Muscle of back (tissue), 11 donors: ENCODE results near the gene TBL2. TPM values are rescaled to one million over a fixed set of nuclear protein-coding genes. Genes with fewer than 3 reads are reported as not detected.
"Not testable (repeated sequence)": the region's sequence is repeated elsewhere in the genome, so short reads cannot be mapped to it uniquely, and the experiment has no call there.

Experiments used
- DNase-seq, 3 donors: peaks; one replicate each; pipeline versions ENCODE4 v3.0.0 to v3.0.0-alpha.2; 2013
- polyA plus RNA-seq, 10 donors: library from polyadenylated mRNA; unstranded; fragments of 120-200 nt; gene quantifications; one replicate each; pipeline ENCODE4 v1.2.1, GENCODE V29; 2013; ENCODE audit not compliant: insufficient read length in 10 of 10

TBL2 gene
- polyA plus RNA-seq, 10 donors, result 21.1 to 33.8 (median 26.3) TPM

DNA sequence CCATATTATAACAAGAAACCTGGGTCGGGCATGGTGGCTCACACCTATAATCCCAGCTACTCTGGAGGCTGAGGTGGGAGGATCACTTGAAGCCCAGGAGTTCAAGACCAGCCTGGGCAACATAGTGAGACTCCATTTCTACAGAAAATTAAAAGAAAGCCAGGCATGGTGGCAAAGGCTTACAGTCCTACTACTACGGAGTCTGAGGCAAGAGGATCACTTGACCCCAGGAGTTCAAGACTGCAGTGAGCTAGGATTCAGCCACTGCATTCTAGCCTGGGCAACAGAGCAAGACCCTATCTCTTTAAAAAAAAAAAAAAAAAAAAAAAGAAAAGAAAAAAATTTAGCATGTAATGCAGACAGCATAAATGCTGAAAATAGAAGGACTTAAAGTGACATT lies 39.9 kb downstream of the TBL2 start:
- DNase-seq, result not testable (repeated sequence)

DNA sequence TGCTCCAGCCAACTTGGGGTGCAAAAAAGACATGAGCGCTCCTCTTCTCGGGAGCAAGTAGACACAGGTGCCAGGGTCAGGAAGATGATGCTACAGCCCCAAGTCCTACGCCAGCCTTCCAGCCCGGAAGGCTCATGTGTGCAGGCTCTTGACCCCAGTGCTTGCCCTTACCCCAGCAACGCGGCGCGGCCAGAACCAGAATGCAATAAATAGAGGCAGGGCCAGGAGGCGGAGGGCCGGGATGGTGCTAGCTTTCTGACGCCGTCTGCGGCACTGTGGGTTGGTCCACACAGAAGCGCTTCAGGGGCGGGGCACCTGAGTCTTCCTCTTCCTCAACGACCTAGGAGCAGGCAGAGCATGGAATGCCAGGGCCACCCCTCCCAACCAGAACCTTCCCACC lies 41.3 kb downstream of the TBL2 start:
- DNase-seq, result no peak

DNA sequence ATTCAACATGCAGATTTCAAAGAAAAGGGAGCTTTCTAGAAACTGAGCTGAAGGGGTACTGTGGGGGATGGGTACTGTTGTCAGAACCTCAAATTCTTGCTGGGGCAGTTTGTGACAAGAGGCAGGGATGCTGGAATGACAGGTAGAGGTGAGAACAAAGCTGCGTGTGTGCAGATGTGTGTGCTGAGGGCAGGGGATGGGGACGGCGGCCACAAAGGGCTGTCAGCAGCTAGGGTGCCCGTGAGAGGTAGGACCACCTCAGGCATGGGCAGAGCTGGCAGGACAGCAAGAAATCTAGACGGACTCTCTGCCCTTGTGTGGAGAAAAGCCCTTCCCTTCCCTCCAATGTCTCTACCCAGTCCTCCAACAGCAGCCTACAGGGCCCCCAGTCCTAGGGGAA lies 41.9 kb downstream of the TBL2 start:
- DNase-seq, result no peak

DNA sequence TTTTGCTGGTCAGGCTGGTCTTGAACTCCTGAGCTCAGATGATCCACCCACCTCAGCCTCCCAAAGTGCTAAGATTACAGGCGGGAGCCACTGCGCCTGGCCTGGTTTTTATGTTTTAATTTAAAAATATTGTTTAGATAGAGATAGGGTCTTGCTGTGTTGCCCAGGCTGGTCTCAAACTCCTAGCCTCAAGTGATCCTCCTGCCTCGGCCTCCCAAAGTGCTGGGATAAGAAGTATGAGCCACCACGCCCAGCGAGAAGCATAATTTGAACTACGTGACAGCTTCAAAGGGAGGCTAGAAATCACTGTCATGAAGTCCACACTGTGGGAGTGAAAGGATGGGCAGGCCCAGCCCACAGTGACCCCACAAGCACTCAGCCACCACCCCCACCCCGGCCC lies 42.5 kb downstream of the TBL2 start:
- not testable (repeated sequence) for DNase-seq

DNA sequence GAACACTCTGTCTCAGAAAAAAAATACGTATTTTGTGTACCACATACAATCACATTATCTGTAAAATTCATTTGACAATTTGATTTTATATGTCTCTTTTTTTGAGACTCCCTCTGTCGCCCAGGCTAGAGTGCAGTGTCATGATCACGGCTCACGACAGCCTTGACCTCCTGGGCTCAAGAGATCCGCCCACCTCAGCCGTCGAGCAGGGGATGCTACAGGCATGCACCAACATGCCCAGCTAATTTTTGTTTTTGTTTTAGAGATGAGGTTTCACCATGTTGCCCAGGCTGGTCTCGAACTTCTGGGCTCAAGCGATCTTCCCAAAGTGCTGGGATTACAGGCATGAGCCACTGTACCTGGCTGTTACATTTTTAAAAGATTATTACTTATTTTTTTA lies 44.6 kb downstream of the TBL2 start:
- no peak for DNase-seq

DNA sequence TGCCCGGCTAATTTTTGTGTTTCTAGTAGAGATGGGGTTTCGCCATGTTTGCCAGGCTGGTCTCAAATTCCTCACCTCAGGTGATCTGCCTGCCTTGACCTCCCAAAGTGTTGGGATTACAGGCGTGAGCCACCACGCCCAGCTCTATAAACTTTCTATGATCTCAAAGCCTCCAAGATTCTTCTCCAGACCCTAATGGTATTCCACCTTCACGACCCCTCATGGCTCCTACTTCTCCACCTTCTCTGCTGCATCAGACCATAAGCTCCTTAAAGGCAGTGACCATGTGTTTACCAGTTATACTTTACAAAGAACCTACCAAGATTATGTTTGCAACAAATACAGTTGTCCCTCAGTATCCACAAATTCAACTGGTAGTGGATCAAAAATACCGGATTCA lies 46.2 kb downstream of the TBL2 start:
- no peak for DNase-seq

DNA sequence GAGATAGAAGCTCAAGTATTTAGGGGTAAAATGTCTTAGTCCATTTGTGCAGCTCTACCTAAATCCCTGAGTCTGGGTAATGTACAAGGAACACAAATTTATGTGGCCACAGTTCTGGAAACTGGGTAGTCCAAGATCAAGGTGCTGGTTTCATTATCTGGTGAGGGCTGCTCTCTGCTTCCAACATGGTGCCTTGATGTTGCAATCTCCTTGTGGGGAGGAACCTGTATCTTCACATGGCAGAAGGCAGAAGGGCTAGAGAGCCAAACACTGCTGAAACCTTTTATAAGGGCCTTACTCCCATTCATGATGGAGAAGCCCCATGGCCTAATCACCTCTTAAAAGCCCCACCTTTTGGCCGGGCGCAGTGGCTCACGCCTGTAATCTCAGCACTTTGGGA lies 47.6 kb downstream of the TBL2 start:
- no peak for DNase-seq

DNA sequence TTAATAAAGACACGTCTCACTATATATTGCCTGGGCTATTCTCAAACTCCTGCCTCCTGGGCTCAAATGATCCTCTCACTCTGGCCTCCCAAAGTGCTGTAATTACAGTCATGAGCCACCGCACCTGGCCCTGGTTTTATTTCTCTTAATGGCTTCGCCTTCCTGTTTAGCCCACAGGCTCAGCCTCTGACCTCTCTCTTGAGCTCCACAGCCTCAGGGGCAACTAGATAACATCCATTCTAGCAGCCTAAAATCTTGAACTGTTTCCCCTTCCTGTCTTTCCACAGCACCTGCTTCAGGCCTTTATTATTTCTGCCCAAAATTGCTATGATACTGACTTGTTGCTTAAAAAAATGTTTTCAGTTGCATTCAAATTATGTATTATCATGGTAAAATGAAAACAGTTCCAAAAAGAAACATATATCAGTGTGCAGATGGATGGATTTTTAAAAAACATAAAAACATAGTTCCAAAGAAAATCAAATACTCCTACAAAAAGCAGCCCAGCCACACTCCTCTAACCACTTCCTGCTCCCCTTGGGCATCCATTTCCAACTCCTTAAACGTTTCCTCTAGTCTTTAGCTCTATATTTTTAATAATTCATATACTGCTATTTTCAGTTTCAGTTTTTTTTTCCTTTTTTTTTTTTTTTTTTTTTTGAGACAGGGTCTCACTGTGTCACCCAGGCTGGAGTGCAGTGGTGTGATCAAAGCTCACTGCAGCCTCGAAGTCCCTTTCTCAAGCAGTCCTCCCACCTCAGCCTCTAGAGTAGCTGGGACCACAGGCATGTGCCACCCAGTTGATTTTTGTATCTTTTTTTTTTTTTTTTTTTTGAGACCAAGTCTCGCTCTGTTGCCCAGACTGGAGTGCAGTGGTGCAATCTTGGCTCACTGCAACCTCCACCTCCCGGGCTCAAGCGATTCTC lies 51.2 kb downstream of the TBL2 start:
- peak in 1 of 3 donors; percentile 8 for DNase-seq

DNA sequence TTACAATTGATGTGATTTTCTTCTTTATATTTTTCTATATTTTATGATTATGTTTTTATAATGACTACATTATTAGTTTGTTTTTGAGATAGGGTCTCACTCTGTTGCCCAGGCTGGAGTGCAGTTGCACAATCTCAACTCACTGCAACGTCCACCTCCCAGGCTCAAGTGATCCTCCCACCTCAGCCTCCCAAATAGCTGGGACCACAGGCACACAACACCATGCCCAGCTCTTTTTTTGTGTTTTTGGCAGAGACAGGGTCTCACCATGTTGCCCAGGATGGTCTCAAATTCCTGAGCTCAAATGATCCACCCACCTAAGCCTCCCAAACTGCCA lies 52.3 kb downstream of the TBL2 start:
- DNase-seq, result not testable (repeated sequence)

DNA sequence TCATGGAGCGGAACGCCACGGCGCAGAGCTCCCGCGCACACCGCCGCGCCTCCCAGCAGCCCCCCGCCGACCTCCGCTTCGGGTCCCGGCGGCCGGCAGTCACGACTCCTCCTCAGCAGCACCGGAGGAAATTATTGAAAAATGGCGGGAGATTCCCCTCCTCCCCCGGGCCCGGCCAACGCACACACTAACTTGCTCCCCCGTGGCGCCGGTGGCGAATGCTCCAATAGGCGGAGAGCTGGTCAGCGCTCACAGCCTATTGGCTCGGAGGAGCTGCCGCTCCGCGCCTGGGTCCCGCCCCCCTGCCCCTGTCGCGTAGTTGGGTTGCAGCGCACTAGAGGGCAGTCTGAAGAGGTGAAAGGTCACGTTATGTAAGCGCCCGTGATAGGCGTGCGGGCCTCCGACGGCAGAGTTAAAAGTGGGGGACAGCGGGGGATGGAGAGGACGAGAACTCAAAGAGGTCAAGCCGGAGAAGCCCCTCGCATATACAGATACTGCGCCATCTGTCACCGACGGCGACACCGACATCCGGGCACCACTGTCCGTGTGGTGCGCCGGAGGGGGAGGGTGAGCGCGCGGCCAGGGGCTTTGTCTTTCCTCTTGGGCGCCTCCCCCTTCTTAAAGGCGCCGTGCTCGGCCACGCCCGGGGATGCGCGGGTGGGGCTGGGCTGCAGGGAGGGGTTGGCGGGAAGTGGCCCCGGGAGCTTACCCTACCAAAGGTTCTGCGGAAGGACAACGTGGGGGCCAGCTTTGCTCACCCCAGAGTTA lies 56.1 kb downstream of the TBL2 start, which contains the start of gene BAZ1B:
TSS of gene BAZ1B (minus strand) at position 189 of the 768 bp plus-strand sequence. CDS start 360 bp downstream, outside the sequence.
- DNase-seq, result peak; percentile 98 to 99 (median 99)

DNA sequence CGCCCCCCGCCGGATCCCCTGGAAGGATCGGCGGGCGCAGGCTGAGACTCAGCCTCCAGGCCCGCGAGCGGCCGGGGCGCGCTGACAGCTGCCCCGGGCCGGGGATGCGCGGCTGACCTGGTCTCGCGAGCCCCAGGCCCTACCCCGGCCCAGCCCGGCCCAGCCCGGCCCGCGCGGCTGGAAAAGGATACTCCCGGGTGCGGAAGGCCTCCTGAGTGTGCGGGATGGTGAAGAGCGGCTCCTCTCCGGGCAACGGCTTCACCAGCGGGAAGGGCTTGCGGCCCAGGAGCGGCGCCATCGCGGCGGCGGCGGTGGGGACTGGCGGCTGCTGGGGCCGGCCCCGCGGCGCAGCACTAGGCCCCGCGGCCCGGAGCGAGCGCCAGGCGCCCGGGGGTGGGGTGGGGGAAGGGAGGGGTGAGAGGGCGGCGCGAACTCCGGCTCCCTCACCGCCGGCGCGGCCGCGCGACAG lies 56.7 kb downstream of the TBL2 start:
- peak in 1 of 3 donors; percentile 78 for DNase-seq

DNA sequence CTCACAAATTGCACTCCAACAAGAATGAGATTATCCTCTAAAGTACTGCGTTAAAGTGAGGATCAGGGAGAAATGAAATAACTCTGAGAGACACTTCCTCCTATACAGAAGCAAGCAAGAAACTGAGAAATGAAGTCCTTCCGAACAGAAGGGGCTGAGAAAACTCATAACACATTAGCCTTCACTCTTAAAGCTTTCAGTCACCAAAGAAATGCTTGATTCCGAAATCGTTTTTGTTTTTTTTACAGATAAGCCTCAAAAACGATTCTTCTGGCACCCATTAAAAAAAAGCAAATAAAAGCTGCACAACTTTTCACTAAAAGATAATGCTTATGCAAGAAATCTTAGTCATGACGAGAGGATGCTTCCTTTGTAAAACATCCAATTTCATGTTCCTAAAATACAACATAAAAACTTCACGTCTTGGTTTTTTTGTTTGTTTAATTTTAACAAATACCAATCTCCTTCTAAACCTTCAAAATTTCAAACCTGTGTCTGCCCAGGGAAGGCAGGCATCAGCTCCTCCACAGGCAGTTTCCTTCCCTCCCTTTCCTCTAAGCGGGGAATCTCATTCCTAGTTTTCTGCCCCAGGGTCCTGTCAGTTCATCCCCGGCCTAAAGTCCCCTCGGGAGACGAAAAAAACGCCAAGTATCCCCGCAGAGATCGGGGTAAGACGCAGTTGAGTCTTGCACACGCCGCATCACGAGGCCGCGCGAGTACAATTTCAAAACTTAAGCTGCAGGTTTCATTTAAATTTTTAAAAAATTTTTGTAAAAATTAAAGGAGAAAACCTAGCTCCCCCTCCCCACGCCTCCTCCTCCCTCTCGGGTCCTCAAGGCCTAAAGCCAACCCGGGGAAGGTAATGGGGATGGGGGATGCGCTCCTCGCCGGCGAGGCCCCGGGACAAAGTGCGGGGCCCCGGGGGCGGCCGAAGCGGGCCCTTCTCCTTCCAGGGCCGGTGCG lies 57.4 kb downstream of the TBL2 start:
- DNase-seq, result peak in 1 of 3 donors; percentile 19

DNA sequence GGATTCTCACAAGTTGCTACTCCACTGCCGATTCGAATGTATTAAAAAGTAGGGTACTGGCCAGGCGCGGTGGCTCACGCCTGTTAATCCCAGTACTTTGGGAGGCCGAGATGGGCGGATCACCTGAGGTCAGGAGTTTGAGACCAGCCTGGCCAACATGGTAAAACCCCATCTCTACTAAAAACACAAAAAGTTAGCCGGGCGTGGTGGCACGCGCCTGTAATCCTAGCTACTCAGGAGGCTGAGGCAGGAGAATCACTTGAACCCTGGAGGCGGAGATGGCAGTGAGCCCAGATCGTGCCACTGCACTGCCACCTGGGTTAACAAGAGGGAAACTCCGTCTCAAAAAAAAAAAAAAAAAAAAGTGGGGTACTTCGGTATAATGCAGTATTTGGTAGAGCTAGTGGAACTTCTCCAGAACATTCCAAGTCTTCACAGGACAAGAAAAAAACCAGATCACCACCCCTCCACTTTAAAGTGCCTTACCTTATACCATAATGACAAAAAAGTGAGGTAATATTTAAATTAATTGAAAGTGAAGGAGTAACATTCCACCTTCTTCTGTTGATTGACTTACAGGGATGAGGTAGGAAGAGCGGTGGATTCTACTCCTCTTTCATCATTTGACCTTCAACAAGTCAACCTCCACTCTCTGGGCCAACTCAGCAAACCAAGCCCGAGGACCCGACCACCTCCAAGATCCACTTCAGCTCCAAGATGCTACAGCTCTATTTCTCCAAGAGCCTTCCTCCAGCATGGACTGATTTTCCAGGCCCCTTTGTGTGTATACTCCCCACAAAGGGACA lies 58.3 kb downstream of the TBL2 start:
- no peak for DNase-seq

DNA sequence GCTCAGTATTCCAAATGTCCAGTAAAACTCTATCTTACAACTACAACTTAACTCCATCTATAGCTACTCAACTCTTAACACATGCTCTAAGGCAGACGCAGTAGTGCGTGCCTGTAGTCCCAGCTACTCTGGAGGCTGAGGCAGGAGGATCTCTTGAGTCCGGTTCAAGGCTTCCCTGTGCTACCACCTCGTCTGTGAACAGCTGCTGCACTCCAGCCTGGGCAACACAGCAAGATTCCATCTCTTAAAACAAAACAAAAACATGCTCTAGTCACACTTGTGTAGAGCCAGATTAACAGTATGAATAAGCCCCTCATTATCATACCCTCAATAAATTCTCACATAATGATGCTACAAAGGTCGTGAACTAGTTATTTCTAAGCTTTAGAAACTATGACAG lies 59.9 kb downstream of the TBL2 start:
- no peak for DNase-seq

Other genes starting within 250 kb of the TBL2 start
- gene FZD9, start 144.8 kb downstream of the TBL2 start, polyA plus RNA-seq, result 10 to 100 TPM in 7 of 10 donors, 1 to 10 TPM in 3; 8.5 to 19.7 (median 14.8) TPM
- 10 to 100 TPM; 46.3 to 60.5 (median 50.3) TPM for gene BAZ1B, start 56.3 kb downstream of the TBL2 start, polyA plus RNA-seq
- 10 to 100 TPM; 27.2 to 34.7 (median 31.0) TPM for gene BCL7B, start 20.9 kb downstream of the TBL2 start, polyA plus RNA-seq
- 1 to 10 TPM in 2 of 10 donors, under 1 TPM in 7, not detected in 1; 0.13 to 1.3 (median 0.22) TPM for gene MLXIPL, start 45.9 kb upstream of the TBL2 start, polyA plus RNA-seq
- gene VPS37D, start 89.3 kb upstream of the TBL2 start, polyA plus RNA-seq, result 1 to 10 TPM; 1.9 to 4.4 (median 2.6) TPM
- gene DNAJC30, start 104.9 kb upstream of the TBL2 start, polyA plus RNA-seq, result 1 to 10 TPM; 5.6 to 7.4 (median 6.6) TPM
- gene BUD23, start 105.0 kb upstream of the TBL2 start, polyA plus RNA-seq, result 10 to 100 TPM; 65.5 to 73.3 (median 69.5) TPM
- 10 to 100 TPM in 5 of 10 donors, 1 to 10 TPM in 5; 6.2 to 12.2 (median 9.9) TPM for gene STX1A, start 141.1 kb upstream of the TBL2 start, polyA plus RNA-seq
- 10 to 100 TPM in 8 of 10 donors, 1 to 10 TPM in 2; 8.6 to 14.4 (median 10.9) TPM for gene ABHD11, start 160.2 kb upstream of the TBL2 start, polyA plus RNA-seq
- under 1 TPM in 6 of 10 donors, not detected in 4; 0.16 to 0.29 (median 0.24) TPM for gene CLDN3, start 191.7 kb upstream of the TBL2 start, polyA plus RNA-seq